GM19467 (cell line): ENCODE results near the gene PRR36.

Experiments used
- ATAC-seq: cut with Tn5 transposase; IDR thresholded peaks from one replicate; pipeline ENCODE4 v1.9.1; 2021; ENCODE audit warnings: mild to moderate bottlenecking, moderate library complexity; ENCODE audit not compliant: unreplicated experiment

Gene PRR36

DNA sequence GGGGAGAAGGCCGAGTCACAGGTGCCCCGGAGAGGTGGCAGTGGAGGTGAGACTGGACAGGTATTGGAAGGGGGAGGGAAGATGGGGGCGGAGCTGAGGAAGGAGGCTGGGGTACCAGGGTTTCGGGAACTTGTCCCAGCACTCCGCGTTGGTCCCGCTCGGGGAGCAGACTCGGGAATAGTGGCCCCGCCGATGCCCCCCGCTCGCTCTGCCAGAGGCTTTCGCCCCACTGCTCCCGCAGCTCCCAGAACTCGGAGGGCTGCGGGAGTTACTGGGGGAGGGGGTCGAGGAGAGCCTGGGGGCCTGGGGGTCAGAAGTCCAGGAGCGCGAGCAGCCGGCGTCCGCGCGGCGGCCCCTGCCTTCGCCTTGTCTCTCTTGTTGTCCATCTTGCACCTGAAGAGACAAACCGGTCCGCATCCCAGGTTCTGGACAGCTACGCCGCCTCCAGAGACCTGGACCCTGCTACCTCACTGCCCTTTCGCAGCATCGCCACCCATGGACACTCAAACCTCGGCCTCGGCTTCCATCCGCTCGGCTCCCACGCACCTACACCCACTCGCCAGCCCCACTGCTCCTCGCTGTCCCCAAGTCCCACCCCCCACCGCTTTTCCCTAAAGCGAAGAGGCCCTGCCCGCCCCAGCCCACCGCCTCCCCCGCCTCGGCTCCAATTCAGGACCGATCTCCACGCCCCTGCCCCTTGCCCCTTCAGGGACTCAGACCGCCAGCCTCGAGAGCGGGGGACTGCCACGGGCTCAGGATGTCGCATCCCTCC, 700 bp downstream of the PRR36 start:
- ATAC-seq = no peak

DNA sequence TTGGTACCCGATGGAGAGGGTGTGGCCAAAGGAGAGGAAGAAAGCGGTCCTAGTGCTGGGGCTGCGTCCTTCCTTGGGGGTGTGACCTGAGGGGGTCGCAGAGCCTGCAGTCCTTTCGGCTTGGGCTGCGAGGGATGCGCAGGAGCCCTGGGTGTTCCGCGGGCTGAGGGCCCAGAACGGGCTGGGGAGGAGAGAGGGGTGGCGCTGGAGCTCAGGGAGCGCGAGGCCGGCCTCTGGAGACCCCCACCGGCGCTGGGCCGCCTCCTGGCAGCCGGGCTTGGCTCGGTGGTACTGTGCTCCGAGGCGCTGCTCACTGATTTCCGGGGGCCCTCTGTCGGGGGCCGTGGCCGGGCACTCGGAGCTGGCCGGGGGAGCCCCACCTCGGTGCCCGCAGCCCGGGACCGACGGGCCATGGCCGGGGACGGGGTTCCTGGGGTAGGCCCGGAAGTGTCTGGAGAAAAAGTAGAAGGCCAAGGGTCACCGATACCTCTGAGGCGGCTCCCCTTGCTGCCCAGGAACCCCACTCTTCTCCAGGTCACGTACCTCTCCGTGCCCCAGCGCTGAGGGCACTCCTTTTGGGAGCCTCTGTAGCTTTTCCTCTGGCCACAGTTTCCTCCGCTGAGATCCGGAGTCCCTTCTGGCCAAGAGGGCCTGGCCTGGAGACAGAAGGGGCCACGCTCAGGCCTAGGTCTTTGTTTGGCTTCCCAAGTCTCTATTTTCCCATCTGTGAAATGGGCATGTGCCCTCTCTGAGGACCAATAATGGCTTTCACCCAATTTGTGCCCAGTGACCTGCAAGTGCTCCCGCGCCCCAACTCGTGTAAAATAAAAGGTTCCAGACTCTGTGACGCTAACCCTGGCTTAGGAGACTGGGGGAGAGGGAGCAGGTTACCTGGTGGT, 1.6 kb downstream of the PRR36 start:
- no peak for ATAC-seq

DNA sequence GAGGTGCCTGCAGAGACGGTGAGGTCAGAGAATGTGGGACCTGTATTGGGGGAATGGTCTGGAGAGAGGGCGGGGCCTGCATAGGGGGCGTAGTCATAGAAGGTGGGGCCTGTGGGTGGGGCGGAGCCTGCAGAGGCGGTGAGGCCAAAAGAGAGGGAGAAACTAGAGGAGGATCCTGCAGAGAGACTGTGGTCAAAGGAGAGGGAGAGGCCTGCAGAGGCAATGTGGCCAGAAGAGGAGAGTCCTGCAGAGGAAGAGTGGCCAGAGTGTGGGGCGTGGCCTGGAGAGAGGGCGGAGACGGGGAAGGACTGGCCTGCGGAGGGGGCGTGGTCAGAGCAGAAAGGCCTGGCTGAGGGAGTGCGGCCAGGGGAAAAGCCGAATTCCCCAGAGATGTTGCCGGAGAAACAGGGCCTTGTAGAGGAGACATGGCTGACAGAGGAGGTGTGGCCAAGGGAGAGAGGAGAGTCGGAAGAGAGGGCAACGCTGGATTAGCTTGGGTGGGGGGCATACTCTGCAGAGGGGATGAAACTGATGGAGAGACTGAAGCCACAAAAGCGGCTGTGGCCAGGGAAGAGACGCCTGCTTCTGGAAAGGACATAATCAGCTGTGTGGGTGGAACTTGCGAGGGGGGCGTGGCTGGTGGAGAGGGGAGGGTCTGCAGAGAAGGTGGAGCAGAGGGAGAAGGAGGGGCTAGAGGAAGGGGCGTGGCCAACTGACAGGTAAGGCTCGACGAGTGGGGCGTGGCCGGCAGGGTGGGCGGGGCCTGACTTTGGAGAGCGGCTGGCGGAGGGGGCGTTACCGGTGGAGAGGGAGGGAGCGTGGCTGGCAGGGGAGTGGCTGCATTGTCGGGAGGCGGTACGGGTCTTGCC, 2.5 kb downstream of the PRR36 start:
- ATAC-seq = no peak

DNA sequence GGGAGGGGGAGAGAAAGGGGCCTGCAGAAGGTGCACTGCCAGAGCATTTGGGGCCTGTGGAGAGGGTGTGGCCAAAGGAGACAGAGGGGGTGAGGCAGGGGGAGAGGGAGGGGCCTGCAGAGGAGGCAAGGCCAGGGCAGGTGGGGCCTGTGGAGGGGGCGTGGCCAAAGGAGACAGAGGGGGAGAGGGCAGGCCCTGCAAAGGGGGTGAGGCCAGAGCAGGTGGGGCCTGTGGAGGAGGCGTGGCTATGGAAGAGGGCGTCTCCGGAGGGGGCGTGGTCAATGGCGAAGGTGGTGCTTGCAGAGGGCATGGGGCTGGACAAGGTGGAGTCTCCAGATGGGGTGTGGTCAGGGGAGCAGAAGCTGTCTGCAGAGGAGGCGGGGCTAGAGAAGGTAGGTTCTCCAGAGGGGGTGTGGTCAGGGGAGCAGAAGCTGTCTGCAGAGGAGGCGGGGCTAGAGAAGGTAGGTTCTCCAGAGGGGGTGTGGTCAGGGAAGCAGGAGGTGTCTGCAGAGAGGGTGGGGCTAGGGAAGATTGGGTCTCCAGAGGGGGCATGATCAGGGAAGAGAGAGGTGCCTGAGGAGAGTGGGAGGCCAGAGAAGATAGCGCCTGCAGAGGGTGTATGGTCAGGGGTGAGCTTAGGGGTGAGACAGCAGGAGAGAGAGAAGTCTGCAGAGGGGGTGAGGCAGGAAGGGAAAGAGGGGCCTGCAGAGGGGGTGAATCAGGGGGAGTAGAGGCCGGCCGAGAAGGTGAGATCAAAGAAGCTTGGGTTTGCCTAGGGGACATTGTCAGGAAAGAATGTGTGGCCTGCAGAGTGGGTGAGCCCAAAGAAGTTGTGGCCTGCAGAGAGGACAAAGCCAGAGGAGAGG, 3.4 kb downstream of the PRR36 start:
- ATAC-seq = no peak

DNA sequence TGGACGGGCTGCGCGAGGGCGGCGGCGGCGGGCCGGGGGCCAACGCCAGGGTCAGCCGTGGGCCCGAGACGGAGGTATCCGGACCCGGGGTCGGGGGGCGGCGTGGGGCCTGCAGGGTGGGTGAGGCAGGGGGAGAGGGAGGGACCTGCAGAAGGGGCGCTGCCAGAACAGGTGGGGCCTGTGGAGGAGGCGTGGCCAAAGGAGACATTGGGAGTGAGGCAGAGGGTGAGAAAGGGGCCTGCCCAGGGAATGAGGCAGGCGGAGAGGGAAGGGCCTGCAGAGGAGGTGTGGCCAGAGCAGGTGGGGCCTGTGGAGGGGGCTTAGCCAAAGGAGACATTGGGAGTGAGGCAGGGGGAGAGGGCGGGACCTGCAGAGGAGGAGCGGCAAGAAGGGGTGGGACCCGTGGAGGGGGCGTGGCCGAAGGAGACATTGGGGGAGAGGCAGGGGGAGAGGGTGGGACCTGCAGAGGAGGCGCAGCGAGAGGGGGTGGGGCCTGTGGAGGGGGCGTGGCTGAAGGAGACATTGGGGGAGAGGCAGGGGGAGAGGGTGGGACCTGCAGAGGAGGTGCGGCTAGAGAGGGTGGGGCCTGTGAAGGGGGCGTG, 4.2 kb downstream of the PRR36 start:
- ATAC-seq = no peak

DNA sequence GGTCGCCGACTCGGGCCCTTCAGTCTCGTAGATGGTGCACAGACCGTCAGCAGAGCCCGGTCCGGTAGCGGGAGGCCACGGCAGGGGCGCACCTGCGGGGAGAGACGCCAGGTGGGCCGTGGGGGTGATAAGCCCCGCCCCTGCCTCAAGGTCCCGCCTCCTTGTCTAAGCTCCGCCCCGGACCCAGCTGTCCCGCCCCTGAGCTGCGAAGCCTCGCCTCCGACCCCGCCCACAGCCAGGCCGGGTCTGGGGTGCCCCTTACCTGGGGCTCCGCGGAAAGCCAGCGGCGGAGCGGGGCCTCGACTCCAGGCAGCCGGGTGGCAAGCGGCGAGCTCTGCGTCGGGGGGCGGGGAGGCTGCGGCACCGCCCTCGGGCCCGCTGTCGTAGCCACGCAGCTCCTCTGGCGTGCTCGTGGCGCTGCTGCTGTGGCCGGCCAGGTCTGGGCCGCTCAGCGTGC, 4.7 kb downstream of the PRR36 start:
- peak; percentile 38 for ATAC-seq

DNA sequence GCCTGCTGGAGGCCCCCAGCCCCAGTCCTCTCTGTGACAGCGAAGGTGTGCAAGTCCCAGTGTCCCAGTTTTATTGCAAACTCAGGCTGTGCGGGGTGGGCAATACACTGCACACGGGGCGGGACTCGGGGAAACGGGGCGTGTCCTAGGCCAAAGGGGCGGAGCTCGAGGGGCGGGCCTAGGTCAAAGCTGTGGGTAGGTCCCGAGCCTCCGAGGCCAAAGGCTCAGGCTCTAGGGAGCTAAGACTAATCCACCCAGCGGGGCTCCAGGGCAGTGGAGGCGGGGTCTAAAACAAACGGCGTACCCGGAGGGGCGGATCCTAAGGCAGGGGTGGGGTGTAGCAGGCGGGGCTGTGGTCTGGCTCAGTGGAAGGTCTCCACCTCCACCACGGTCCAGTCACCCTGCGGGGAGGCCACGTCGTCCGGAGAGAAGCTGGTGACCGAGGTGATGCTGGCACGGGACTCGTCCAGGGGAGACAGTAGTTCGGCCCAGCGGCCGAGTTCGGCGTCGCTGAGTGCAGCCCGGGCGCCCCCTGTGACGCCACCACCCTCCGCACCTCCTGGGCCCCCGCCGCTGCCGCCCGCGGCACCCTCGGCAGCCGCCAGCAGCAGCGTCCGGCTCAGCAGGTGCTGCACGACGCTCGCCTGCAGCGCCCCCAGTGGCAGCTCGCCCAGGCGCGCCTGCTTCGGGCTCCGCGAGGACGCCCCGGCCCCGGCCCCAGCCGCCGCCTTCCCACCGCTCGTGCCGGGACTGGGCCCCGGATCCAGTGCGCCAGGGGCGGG, 5.3 kb downstream of the PRR36 start:
- ATAC-seq = peak; percentile 60

DNA sequence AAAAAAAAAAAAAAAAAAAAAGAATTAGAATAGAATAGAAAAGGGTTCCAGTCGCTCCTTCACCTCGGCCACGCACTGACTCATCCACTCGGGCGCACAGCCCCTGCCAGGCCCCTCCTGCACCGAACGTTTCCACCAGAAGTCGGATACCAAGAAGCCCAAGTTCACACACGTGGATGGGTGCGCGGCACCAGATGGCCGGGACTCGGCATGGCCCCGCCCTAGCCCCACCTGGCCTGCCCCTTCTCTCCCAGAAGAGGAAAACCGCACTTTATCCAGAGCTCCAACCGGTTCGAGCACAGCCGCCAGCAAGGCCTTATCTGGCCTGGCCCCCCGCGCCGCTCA, 5.9 kb downstream of the PRR36 start:
- no peak for ATAC-seq

DNA sequence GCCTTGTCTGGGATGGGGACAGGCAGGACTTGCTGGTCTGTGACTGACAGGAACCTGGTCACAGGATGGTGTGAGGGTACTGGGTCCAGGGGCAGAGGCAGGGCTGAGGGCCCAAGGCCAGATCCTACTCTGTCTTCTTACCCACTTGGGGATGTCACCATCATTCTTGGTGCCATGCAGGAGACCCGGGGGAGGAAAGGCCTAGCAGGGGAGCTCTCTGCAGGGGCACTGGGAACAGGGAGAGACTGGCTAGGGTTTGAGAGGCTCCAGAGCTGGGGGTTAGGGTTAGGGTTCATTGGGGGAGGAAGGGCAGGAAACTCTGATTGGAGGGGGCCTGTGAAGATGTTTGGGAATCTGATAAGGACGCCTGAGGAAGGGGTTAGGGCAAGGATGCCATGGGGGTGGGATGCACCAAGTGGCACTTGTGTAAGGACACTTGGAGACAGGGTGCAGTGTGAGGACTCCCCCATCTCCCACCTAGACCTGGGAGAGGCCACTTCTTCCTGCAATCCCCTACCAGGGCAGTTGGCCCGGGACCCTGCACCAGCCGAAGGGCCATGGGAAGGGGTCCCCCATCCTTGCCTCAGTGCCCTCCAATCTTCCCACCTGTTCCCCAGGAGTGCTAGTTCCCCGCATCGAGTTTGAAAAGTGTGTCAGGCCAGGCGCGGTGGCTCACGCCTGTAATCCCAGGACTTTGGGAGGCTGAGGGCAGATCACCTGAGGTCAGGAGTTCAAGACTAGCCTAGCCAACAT, 6.9 kb downstream of the PRR36 start:
- ATAC-seq = no peak

DNA sequence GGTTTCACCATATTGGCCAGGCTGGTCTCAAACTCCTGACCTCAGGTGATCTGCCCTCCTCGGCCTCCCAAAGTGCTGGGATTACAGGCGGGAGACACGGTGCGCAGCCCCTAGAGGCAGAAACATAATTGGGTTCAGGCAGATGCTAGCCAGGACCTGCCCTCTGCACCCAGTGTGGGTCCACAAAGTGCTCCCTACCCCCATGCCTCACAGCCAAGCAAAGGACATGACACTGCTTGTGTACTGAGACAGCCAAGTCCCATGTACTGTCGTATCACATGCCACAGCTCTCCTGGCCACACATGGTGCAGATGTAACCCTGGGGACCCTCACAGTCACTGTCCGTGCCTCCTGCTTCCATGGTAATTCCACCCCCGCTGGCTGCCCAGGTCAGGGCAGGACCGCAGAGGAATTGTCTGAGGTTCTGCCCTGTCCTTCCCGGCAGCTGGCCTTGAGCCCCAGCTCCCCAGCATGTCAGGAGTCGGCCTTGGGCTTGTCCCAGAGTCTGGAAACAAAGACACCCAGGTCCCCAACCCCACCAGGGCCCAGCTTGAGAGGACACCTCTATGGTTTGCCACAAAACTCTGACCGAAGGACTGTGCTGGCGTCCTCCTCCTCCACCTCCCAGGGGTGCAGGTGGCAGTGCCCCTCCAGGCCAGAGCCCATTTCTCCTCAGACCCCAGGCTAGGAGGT, 7.6 kb downstream of the PRR36 start:
- no peak for ATAC-seq

DNA sequence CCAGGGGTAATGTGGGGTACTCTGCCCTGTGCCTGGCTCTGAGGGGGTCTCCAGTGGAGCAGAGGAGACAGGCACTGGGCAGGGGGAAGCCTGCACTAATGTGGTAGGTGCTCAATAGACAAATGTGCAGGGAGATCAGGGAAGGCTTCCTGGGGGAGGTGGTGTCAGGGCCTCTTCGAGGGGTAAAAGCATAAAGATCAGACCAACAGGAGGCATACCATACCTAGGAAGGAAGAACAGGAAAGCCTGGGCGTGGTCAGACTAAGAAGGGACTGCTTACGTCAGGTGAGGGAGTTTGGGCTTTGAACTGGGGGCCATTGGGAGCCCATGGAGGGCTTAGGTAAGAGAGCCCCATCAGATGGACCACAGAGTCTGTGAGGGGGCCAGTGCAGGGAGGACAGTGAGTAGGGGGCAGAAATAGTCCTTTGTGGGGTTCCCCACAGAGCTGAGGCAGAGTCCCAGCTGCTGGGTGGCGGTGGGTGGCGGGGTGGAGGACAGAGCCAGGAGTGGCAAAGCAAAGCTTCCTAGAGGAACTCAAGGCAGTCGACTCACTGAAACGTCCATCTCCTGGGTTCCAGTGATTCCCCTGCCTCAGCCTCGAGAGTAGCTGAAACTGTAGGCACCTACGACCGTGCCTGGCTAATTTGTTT, 8.8 kb downstream of the PRR36 start:
- ATAC-seq = no peak

DNA sequence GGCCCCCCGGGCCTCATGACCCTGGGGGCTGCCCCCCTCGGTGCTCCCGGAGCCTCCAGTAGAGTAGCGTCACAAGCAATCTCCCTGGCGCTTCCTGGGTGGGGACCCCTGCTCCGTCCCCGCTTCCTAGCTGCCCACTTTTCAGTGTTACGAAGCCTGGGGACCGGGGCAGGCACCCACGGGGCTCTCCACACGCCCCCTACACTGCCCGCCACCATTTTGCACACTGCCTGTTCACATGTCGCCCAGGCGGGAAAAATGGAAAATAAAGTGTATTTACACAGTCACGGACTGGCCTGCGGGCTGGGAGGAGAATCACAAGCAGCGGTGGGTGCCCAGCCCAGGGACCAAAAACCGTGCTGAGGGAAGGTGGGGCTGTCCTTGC, 9.5 kb downstream of the PRR36 start:
- ATAC-seq = no peak

DNA sequence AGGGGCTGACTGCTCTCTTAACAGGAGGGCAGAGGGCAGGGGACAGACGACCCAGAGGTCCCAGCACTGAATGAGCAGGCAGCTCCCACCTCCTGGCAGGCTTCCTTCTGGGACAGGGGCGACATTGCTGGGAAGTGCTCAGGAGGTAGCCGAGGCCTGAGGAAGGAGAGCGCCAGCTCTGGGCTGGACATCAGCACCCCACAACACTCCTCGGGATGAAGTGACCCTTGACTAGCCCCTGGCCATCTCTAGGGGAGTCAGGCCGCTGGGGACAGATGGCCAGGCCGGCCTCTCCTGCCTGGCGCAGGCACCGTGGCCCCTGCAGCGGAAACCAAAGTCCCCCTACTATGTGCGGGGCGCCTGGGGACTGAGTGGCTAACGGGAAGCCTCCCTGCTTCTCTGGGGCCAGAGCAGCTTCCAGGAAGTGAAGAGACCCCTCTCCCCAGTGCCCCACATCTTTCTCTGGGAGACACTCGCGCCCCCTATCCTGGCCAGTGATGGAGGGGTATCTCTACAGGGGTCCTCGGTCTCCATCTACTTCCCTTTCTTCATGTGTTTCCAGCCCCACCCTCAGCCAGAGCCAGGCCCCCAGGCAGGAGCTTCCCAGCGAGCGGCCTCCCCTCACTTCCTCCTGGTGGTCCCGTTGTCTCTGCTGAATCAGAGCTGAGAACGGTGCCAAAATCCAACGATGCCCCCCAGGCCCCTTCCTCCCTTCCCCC, 10.1 kb downstream of the PRR36 start:
- no peak for ATAC-seq

DNA sequence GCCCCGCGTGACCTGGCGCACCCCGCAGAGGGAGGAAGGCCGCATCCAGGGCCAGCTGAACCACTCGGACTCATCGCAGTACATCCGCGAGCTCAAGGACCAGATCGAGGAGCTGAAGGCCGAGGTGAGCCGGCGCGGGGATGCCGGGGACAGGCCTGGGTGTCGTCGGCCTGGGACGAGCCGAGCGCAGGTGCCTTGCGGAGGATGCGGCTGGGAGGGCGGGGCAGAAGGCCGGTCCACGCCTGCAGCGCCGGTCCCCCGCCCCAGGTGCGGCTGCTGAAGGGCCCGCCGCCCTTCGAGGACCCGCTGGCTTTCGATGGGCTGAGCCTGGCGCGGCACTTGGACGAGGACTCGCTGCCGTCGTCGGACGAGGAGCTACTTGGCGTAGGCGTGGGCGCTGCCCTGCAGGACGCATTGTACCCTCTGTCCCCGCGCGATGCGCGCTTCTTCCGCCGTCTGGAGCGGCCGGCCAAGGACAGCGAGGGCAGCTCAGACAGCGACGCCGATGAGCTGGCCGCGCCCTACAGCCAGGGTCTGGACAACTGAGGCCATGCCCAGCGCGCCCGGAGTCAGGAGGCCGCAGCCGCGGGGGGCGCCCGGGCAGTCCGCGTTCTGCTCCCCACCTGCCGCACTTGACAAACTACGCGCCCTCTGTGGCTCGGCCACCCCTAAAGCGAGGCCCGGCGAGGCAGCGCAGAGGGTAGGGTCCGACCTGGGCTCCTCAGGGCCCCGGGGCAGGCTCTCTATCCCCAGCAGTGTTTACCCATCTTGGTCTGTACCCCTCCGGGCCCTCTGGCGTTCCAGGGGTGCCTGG, 10.8 kb downstream of the PRR36 start:
- no peak for ATAC-seq

DNA sequence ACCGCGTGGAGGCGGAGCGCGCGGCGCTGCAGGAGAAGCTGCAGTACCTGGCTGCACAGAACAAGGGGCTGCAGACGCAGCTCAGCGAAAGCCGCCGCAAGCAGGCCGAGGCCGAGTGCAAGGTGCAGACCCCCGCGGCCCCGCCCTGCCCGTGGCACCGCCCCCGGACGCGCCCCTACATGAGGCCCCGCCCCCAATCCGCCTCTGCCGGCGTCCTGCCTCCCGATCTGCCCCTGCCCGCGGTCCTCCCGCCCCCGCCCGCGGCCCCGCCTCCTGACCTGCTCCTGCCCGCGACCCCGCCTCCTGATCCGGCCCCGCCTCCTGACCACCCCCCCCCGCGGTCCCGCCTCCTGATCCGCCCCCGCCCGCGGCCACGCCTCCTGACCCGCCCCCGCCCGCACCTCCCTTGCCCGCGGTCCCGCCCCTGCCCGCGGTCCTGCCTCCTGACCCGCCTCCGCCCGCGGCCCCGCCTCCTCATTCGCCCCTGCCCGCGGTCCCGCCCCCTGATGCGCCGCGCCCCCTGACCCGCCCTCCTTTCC, 11.7 kb downstream of the PRR36 start:
- no peak for ATAC-seq
